Neural cell (in vitro differentiated cells): ENCODE data around the gene ASPA. TPM values are rescaled to one million over a fixed set of nuclear protein-coding genes. Genes with fewer than 3 reads are reported as not detected.

ENCODE experiments used
- H2AFZ ChIP-seq: fragments of 200-600, 300-800 bp; sonication (generic), shearing (Covaris generic); 2 replicates; pipeline ENCODE4 v1.6.0; 2014; ENCODE audit warnings: low read depth, mild to moderate bottlenecking, antibody characterized with exemption, low read length, moderate library complexity
- H3F3A ChIP-seq: fragments of 200-600 bp; shearing (Covaris generic); 2 replicates; pipeline ENCODE4 v1.6.1; 2016; ENCODE audit warnings: mild to moderate bottlenecking, moderate library complexity, mixed read lengths, antibody characterized with exemption, low read length; ENCODE audit not compliant: insufficient read depth, poor library complexity, severe bottlenecking
- H3K27ac ChIP-seq: fragments of 200-600, 300-800 bp; sonication (generic), shearing (Covaris generic); 2 replicates; pipeline ENCODE4 v1.5.1; 2014; ENCODE audit warnings: mild to moderate bottlenecking, low read length, moderate library complexity
- H3K27me3 ChIP-seq: fragments of 300-800, 200-600 bp; sonication (generic), shearing (Covaris generic); 2 replicates; pipeline ENCODE4 v1.6.0; 2014; ENCODE audit warnings: mild to moderate bottlenecking, low read depth, low read length, moderate library complexity; ENCODE audit not compliant: insufficient read depth
- H3K36me3 ChIP-seq: fragments of 300-800, 200-600 bp; sonication (generic), shearing (Covaris generic); 2 replicates; pipeline ENCODE4 v1.5.1; 2014; ENCODE audit warnings: mild to moderate bottlenecking, antibody characterized with exemption, low read length, moderate library complexity; ENCODE audit not compliant: insufficient read depth
- H3K4me2 ChIP-seq: fragments of 300-800, 200-600 bp; sonication (generic), shearing (Covaris generic); 2 replicates; pipeline ENCODE4 v1.6.0; 2014; ENCODE audit warnings: mild to moderate bottlenecking, low read length
- H3K4me3 ChIP-seq: fragments of 300-800, 200-600 bp; sonication (generic), shearing (Covaris generic); 2 replicates; pipeline ENCODE4 v1.5.1; 2014; ENCODE audit warnings: mild to moderate bottlenecking, low read length, moderate library complexity
- H3K79me2 ChIP-seq: fragments of 200-600 bp; shearing (Covaris generic); replicated peaks from 2 replicates; pipeline ENCODE4 v1.6.0; 2014; ENCODE audit warnings: mild to moderate bottlenecking, low read length, moderate library complexity; ENCODE audit not compliant: insufficient read depth
- H3K9ac ChIP-seq: fragments of 300-800, 200-600 bp; sonication (generic), shearing (Covaris generic); 2 replicates; pipeline ENCODE4 v1.6.1; 2016; ENCODE audit warnings: mild to moderate bottlenecking, low read length, mixed read lengths
- H3K9me2 ChIP-seq: fragments of 200-600 bp; shearing (Covaris generic); 2 replicates; pipeline ENCODE4 v1.6.1; 2016; ENCODE audit warnings: mild to moderate bottlenecking, low read length, mixed read lengths; ENCODE audit not compliant: insufficient read depth
- H3K9me3 ChIP-seq: fragments of 200-600, 300-800 bp; sonication (generic), shearing (Covaris generic); 2 replicates; pipeline ENCODE4 v1.6.1; 2016; ENCODE audit warnings: mild to moderate bottlenecking, mixed run types, low read length, moderate library complexity, mixed read lengths
- H4K20me1 ChIP-seq: fragments of 200-600 bp; shearing (Covaris generic); 2 replicates; pipeline ENCODE4 v1.6.1; 2016; ENCODE audit warnings: mild to moderate bottlenecking, mixed run types; ENCODE audit not compliant: insufficient read depth
- CTCF ChIP-seq: fragments of 450-650 bp; IDR thresholded peaks from 2 replicates; pipeline ENCODE4 v1.5.1; 2014; ENCODE audit warnings: antibody characterized with exemption, mild to moderate bottlenecking, moderate library complexity; ENCODE audit not compliant: poor library complexity, severe bottlenecking
- EP300 ChIP-seq: fragments of 450-650 bp; conservative IDR thresholded peaks from 2 replicates; pipeline ENCODE4 v1.6.1; 2014; ENCODE audit warnings: antibody characterized with exemption, mild to moderate bottlenecking, moderate library complexity; ENCODE audit not compliant: poor library complexity, severe bottlenecking
- EZH2 ChIP-seq: fragments of 200-600, 300-800 bp; shearing (Covaris generic), sonication (generic); IDR thresholded peaks from 2 replicates; pipeline ENCODE4 v1.6.1; 2014; ENCODE audit warnings: antibody characterized with exemption, low read length, borderline replicate concordance, mild to moderate bottlenecking; ENCODE audit not compliant: insufficient read depth, poor library complexity, severe bottlenecking
- MXI1 ChIP-seq: fragments of 450-650 bp; conservative IDR thresholded peaks from 2 replicates; pipeline ENCODE4 v1.6.1; 2014; ENCODE audit warnings: antibody characterized with exemption, mild to moderate bottlenecking; ENCODE audit not compliant: poor library complexity, severe bottlenecking
- POLR2AphosphoS5 ChIP-seq: IDR thresholded peaks from 2 replicates; pipeline ENCODE4 v1.6.1; 2012
- RAD21 ChIP-seq: fragments of 450-650 bp; conservative IDR thresholded peaks from 2 replicates; pipeline ENCODE4 v1.6.1; 2014; ENCODE audit warnings: antibody characterized with exemption, mild to moderate bottlenecking, moderate library complexity
- REST ChIP-seq: IDR thresholded peaks from 2 replicates; pipeline ENCODE4 v1.6.1; 2012; ENCODE audit warnings: borderline replicate concordance
- SMC3 ChIP-seq: fragments of 450-650 bp; conservative IDR thresholded peaks from 2 replicates; pipeline ENCODE4 v1.6.1; 2014; ENCODE audit warnings: antibody characterized with exemption, mild to moderate bottlenecking, moderate library complexity; ENCODE audit not compliant: poor library complexity
- TAF1 ChIP-seq: IDR thresholded peaks from 2 replicates; pipeline ENCODE4 v1.6.1; 2012; ENCODE audit warnings: low read depth
- polyA plus RNA-seq: library from polyadenylated mRNA; depleted of rRNA; stranded (reverse); fragments of >200 nt; gene quantifications from 2 replicates; pipeline ENCODE4 v1.2.3, GENCODE V29; 2014

Gene ASPA
- polyA plus RNA-seq, 1 donor from 2014 or later = 0.24 TPM

- no peaks in the 10 kb centered on the region for H3K27me3 ChIP-seq
- H3F3A ChIP-seq = no peaks in the 10 kb centered on the region
- H3K36me3 ChIP-seq = no peaks in the 10 kb centered on the region
- no peaks in the 10 kb centered on the region for H4K20me1 ChIP-seq
- H3K4me3 ChIP-seq = no peak overlapping the region
- no peak overlapping the region for H3K4me2 ChIP-seq
- no peak overlapping the region for H2AFZ ChIP-seq
- H3K9ac ChIP-seq = no peak overlapping the region
- H3K79me2 ChIP-seq = no peaks in the 10 kb centered on the region
- H3K9me3 ChIP-seq = no peaks in the 10 kb centered on the region
- no peak overlapping the region for H3K27ac ChIP-seq
- TF ChIP-seq EP300 (no peak), SMC3 (no peak), MXI1 (no peak), TAF1 (no peak), CTCF (no peak), REST (no peak), EZH2 (no peak), POLR2AphosphoS5 (no peak), RAD21 (no peak)
- H3K9me2 ChIP-seq = no peaks in the 10 kb centered on the region
Observed at GRCh38 chr17:3543453-3543852, 67.7 kb downstream of the ASPA start.

- H3K4me2 ChIP-seq = no peak overlapping the region
- no peak for TF ChIP-seq REST
- TF ChIP-seq SMC3 = no peak
- TF ChIP-seq CTCF = no peak
- TF ChIP-seq POLR2AphosphoS5 = no peak
- TF ChIP-seq MXI1 = no peak
- H4K20me1 ChIP-seq = no peaks in the 10 kb centered on the region
- H3K79me2 ChIP-seq = no peaks in the 10 kb centered on the region
- no peak overlapping the region for H2AFZ ChIP-seq
- H3F3A ChIP-seq = no peaks in the 10 kb centered on the region
- no peak overlapping the region for H3K27ac ChIP-seq
- no peaks in the 10 kb centered on the region for H3K9me3 ChIP-seq
- no peak overlapping the region for H3K4me3 ChIP-seq
- H3K9ac ChIP-seq = no peak overlapping the region
- H3K27me3 ChIP-seq = no peaks in the 10 kb centered on the region
- H3K36me3 ChIP-seq = no peaks in the 10 kb centered on the region
- H3K9me2 ChIP-seq = no peaks in the 10 kb centered on the region
Observed at GRCh38 chr17:3544365-3544764, 68.6 kb downstream of the ASPA start.
